Aorta (tissue), 5 donors: Measurements from ENCODE around the gene SH3RF3. TPM values are rescaled to one million over a fixed set of nuclear protein-coding genes. Genes with fewer than 3 reads are reported as not detected.

Experiments
- ATAC-seq: fragments of 200-7000 bp; cut with Tn5 transposase; one replicate; pipeline ENCODE4 v1.9.1; 2022; ENCODE audit warnings: moderate library complexity; ENCODE audit not compliant: low FRiP score
- DNase-seq, 2 donors: peaks; one replicate each; pipeline ENCODE4 v3.0.0-alpha.2; 2020
- H3K27ac ChIP-seq, 2 donors: one replicate each; pipeline ENCODE4 v1.5.1; 2013; ENCODE audit warnings: low read length in 2 of 2, mild to moderate bottlenecking in 2 of 2, moderate library complexity in 2 of 2, control low read depth in 1 of 2, inconsistent platforms in 1 of 2, low read depth in 1 of 2
- H3K27me3 ChIP-seq, 2 donors: one replicate each; pipeline ENCODE4 v1.6.1; 2013; ENCODE audit warnings: control low read depth in 1 of 2, low read length in 1 of 2, mild to moderate bottlenecking in 1 of 2, moderate library complexity in 1 of 2; ENCODE audit not compliant: insufficient read depth in 2 of 2, control insufficient read depth in 1 of 2
- H3K36me3 ChIP-seq, 2 donors: one replicate each; pipeline ENCODE4 v1.6.1; 2013; ENCODE audit warnings: control low read depth in 1 of 2, low read length in 1 of 2, mild to moderate bottlenecking in 1 of 2; ENCODE audit not compliant: insufficient read depth in 2 of 2, control insufficient read depth in 1 of 2
- H3K4me1 ChIP-seq, 2 donors: one replicate each; pipeline ENCODE4 v1.6.1; 2013; ENCODE audit warnings: low read length in 2 of 2, control low read depth in 1 of 2, mild to moderate bottlenecking in 1 of 2, moderate library complexity in 1 of 2; ENCODE audit not compliant: insufficient read depth in 2 of 2, control insufficient read depth in 1 of 2
- H3K4me3 ChIP-seq, 2 donors: one replicate each; pipeline ENCODE4 v1.5.1; 2013; ENCODE audit warnings: low read length in 2 of 2, control low read depth in 1 of 2, mild to moderate bottlenecking in 1 of 2
- H3K9me3 ChIP-seq: one replicate; pipeline ENCODE4 v1.6.1; 2013; ENCODE audit warnings: mild to moderate bottlenecking, low read length; ENCODE audit not compliant: control insufficient read depth
- WGBS, 2 donors: extraction: QIAGEN DNeasy Blood & Tissue Kit; methylation state at CpG; one replicate each; pipeline ENCODE4 v1.1.7; 2013; 5-methylcytosine and 5-hydroxymethylcytosine counted together
- intact Hi-C, 2 donors: fragments of 100-400 bp; cut with DNase I; formaldehyde crosslinking; loops; one replicate each; pipeline versions ENCODE4 v1.14.2 to v1.15.0; 2022
- polyA plus RNA-seq, 2 donors: library from polyadenylated mRNA; stranded (reverse); fragments of 200-250 nt; gene quantifications; one replicate each; pipeline ENCODE4 v1.2.3, GENCODE V29; 2013
- total RNA-seq, 2 donors: library from RNA; stranded (reverse); fragmentation: NEBNext Ultra II Directional; extraction: Animal tissue kit (Norgen Biotek cat#: 25700); gene quantifications; one replicate each; pipeline ENCODE4 v1.2.1, GENCODE V29; 2021
- donor health status: healthy with polysubstance abuse.
- donor health status: Bipolar disorder and iron deficiency.
- donor health status: DM: no; HTN: no; CAD: no.
- donor health status: DM: no; HTN: no; CAD: no.
- donor health status: DM: yes; HTN: yes; CAD: no.

SH3RF3 gene
- total and polyA plus RNA-seq, 4 donors = 3.1 to 24.4 (median 18.0) TPM

DNA sequence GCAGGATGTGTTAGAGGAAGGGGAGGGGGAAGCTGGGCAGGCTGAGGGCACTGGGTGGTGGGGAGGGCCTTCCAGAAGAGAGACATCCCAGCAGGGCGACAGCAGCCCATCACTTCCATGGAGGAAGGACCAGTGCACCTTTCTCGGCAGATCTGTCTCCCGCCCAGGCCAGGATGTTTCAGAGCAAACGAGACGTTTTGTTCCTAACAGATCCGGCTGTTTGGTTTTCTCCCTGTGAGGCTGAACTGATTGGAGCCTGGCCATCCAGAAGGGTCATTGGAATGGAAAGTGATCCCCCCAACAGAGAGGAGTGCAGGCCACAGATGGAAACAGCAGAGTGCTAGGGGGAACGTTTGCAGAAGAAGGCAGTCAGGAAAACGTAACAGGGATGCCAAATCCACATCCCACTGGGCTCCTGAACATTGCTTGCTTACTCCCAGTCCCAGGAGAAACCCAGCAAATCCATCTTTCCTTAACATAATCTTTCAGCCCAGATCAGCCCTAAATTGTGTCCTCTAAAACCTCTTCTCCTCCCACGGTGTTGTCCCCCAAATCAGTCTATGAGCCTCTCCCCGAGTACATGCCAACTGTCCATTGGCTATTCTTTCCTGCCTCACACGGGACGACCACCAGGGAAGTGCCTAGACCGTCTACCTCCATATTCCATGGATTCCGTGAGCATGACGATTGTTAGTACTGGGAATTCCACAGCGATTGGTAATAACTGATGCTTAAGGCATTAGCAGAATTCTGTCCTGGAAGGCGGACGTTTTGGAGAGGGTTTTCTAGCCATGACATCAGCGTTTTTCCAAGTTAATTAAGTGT lies 357.9 kb downstream of the SH3RF3 start:
- Histone ChIP-seq H3K27me3 (no peaks in the 10 kb centered on the region), H3K4me1 (no peaks in the 10 kb centered on the region), H3K9me3 (no peaks in the 10 kb centered on the region), H3K36me3 (no peaks in the 10 kb centered on the region), H3K27ac (peak overlapping the region in 1 of 2 donors; percentile 76), H3K4me3 (no peak overlapping the region)
- DNase-seq = peak in 1 of 2 donors; percentile 12
- ATAC-seq = no peak
- 22 to 23% methylated on average over 19 of the region's 19 CpGs for WGBS, 2 donors
- intact Hi-C loops = loop anchor here in 1 of 2 donors (10.0 kb wide), 1 partner anchor 162 kb away; no protein-coding TSS in a partner anchor

DNA sequence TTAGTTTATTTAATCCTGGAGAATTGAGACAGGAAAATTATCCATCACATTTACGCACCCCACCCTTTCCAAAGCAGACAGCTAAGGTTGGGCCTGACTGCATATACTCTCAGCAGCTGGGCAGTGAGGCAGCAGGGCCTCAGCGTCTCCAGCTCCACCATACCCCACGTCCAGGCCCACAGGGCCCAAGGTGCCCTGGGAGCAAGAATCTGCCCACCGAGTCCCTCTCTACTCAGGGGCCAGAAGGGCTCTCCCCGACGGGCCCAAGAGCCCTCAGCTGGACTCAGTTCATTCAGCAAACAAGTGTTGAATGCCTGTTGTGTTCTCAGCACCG lies 358.5 kb downstream of the SH3RF3 start:
- ATAC-seq = no peak

DNA sequence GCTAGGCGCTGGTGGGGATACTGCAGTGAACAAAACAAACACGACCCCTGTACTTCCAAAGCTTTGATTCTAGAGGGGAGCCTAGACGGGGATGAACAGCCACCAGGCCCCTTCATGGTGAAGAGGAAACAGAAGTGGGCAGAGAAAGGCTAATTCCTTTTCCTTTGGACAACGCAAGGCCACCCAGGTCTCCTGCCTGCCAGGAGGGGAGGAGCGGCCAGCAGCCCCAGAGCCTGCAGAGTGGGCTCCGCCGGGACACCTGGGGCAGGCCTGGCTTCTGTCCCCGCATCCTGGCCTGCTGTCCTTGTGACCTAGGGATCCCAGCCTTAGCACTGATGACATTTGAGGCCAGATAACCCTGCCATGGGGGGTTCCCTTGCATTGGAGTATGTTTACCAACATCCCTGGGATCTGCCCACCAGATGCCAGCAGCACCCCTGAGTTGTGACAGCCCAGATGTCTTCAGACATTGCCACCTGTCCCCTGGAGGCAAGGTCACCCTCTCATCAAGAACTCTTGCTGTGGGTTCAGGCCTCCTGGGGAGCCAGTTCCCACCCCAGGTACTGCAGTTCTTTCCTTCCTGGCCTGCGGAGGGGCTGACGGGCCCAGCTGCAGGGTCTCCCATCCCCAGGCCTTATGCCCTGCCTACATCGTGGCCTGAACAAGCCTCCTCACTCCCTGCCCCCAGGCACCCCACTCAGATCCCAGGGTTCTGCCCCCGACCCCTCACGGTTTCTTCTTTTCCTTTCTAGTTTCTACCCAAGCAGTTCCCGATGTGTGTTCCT lies 359.1 kb downstream of the SH3RF3 start:
- DNase-seq = no peak
- WGBS, 2 donors = 73 to 75% methylated on average over 14 of the region's 14 CpGs
- ATAC-seq = no peak
- H3K27me3 ChIP-seq = no peaks in the 10 kb centered on the region
- no peaks in the 10 kb centered on the region for H3K9me3 ChIP-seq
- peaks cover 0 to 2% of the 10 kb centered on the region in 2 donors for H3K36me3 ChIP-seq
- H3K27ac ChIP-seq = peak overlapping the region; percentile 14 to 74
- H3K4me3 ChIP-seq = no peak overlapping the region
- no peaks in the 10 kb centered on the region for H3K4me1 ChIP-seq
- intact Hi-C loops = loop anchor here in 1 of 2 donors (10.0 kb wide), 1 partner anchor 163 kb away; no protein-coding TSS in a partner anchor

More for the DNA sequence above, 358.5 kb downstream of the SH3RF3 start:
- H3K4me1 ChIP-seq = no peaks in the 10 kb centered on the region
- no peak overlapping the region for H3K4me3 ChIP-seq
- no peaks in the 10 kb centered on the region for H3K27me3 ChIP-seq
- intact Hi-C loops = loop anchor here in 1 of 2 donors (10.0 kb wide), 1 partner anchor 163 kb away; no protein-coding TSS in a partner anchor
- H3K9me3 ChIP-seq = no peaks in the 10 kb centered on the region
- WGBS, 2 donors = 15 to 19% methylated on average over 7 of the region's 7 CpGs
- peaks cover 0 to 2% of the 10 kb centered on the region in 2 donors for H3K36me3 ChIP-seq
- peak overlapping the region; percentile 14 to 74 for H3K27ac ChIP-seq
- DNase-seq = no peak

DNA sequence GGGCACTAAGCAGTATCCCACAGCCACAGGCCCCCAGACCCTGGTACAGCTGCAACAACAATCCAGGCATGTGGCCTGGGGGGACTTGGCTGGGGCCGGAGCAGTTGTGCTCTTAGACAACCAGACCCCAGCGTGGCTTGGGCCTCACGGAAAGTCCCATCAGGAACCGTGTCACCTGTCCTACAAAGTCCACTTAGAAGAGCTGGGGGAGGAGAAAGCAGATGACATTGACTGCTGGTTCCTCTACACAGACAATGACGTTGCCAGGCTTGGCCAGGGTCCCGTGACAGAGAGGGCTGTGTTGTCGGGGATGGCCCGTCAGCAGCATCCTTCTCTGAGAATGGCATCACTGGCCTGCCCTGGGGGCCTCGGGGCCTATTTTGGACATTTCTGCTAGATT lies 360.3 kb downstream of the SH3RF3 start:
- Histone ChIP-seq H3K9me3 (no peaks in the 10 kb centered on the region), H3K36me3 (peaks cover 0 to 2% of the 10 kb centered on the region in 2 donors), H3K4me1 (no peaks in the 10 kb centered on the region), H3K4me3 (no peak overlapping the region), H3K27me3 (no peaks in the 10 kb centered on the region), H3K27ac (no peak overlapping the region)
- DNase-seq = no peak
- 95% methylated on average over 9 of the region's 9 CpGs for WGBS, 2 donors
- intact Hi-C loops = loop anchor here in 1 of 2 donors (10.0 kb wide), 1 partner anchor 164 kb away; no protein-coding TSS in a partner anchor
- no peak for ATAC-seq

DNA sequence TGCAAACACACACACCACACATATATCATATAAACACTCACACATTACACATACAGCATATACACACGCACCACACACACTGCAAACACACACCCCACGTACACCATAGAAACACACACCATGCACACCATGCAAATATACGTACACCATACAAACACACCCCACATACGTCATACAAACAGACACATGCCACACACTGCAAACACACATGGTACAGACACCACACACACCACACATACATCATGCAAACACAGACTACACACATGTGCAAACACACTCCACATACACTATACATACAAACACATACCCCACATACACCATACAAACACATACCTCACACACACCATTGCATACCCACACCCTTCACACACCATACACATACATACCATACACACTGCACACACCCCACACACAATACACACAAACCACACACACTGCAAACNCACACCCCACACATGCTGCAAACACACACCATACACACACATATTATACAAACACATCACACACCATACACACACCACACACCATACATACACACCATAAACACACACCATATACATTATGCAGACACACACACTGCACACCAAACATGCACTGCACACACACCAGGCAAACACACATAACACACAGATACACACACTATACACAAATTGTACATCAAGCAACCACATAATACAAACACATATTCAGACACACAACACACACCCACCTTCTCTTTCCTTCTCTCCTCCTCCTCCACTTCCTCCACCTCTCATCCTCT lies 364.4 kb downstream of the SH3RF3 start:
- no peaks in the 10 kb centered on the region for H3K27me3 ChIP-seq
- H3K4me1 ChIP-seq = no peaks in the 10 kb centered on the region
- H3K9me3 ChIP-seq = no peaks in the 10 kb centered on the region
- H3K4me3 ChIP-seq = no peak overlapping the region
- no peak for DNase-seq
- WGBS, 2 donors = 67 to 92% methylated on average over 4 of the region's 4 CpGs
- no peak for ATAC-seq
- peaks cover 0 to 2% of the 10 kb centered on the region in 2 donors for H3K36me3 ChIP-seq
- intact Hi-C loops = loop anchor here (5.0 kb wide), 2 partner anchors 41 to 46 kb away; no protein-coding TSS in a partner anchor
- H3K27ac ChIP-seq = no peak overlapping the region

DNA sequence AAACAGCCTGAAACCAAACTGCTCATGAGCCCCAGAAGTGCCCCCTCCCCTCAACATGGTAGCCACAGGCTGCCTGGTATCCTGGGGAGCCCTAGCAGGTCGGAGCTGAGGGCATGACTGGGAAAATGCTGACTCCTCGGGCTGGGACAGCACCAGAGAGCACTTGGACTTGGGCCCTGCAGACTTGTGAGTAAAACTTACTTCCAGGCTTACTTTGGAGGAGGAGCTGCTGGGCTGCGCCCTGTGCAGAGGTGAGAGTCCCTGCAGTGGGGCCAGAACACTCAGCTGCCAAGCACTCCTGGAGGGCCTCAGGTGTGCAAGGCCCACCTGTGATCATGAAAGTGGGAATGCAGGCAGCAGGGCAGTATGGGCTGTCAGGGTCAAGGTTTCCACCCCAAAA lies 365.3 kb downstream of the SH3RF3 start:
- no peaks in the 10 kb centered on the region for H3K27me3 ChIP-seq
- 14 to 38% methylated on average over 3 of the region's 3 CpGs for WGBS, 2 donors
- intact Hi-C loops = loop anchor here (5.0 kb wide), 2 partner anchors 42 to 47 kb away; no protein-coding TSS in a partner anchor
- H3K27ac ChIP-seq = peak overlapping the region in 1 of 2 donors; percentile 64
- no peaks in the 10 kb centered on the region for H3K4me1 ChIP-seq
- peaks cover 0 to 2% of the 10 kb centered on the region in 2 donors for H3K36me3 ChIP-seq
- no peaks in the 10 kb centered on the region for H3K9me3 ChIP-seq
- DNase-seq = no peak
- peak; percentile 4 for ATAC-seq
- H3K4me3 ChIP-seq = no peak overlapping the region

DNA sequence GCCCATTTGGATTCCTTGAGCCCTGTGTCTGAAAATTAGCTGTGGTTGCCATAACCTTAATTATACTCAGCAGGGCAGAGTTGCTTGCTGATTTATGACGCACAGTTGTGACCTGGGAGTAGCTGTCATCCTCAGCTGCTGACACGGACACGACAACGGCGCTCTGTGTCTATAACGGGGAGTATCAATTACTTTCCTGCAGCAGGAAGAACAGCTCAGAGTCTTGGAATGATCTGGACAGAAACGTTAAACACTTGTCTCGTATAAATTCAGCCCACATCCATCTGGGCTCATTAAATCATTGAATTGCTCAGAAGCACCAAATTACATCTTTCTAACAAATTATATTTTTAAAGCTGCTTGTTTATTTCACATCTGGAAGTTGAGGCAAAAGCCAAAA lies 368.5 kb downstream of the SH3RF3 start:
- H3K9me3 ChIP-seq = no peaks in the 10 kb centered on the region
- no peak overlapping the region for H3K27ac ChIP-seq
- no peaks in the 10 kb centered on the region for H3K36me3 ChIP-seq
- no peaks in the 10 kb centered on the region for H3K4me1 ChIP-seq
- DNase-seq (no peak), ATAC-seq (no peak)
- no peaks in the 10 kb centered on the region for H3K27me3 ChIP-seq
- no peak overlapping the region for H3K4me3 ChIP-seq
- 73 to 77% methylated on average over 8 of the region's 8 CpGs for WGBS, 2 donors
- intact Hi-C loops = loop anchor here in 1 of 2 donors (5.0 kb wide), 1 partner anchor 370 kb away; the partner anchor contains the start of gene SH3RF3
